Iris pigment epithelial cell (primary cell): Measurements from ENCODE around the gene SLX4IP.

Source experiments
- DNase-seq: peaks from one replicate; pipeline ENCODE4 v3.0.0-alpha.2; 2011; ENCODE audit warnings: low read depth

Gene SLX4IP

GRCh38 chr20:10497283-10497682, 62.2 kb downstream of the SLX4IP start:
- DNase-seq: no peak

DNA sequence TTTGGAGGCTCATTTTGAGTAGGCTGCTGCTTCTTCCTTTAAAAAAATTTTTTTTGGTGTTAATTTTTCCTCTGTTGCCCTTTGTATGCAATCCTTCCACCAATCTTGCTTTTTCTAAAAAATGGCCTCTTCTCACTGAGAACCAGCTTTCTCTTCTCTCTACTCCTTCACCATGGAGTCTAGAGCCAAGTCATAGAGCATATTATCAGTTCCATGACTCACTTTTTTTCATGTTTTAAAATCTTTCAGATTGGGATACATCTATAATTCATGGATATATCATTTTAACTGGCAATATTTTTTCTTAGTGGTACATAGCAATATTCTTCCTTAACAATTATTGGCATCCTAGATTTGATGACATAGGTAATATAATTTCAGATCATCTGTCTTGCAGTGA, 62.7 kb downstream of the SLX4IP start:
- no peak for DNase-seq

GRCh38 chr20:10498200-10498599, 63.1 kb downstream of the SLX4IP start:
- DNase-seq: no peak

- no peak for DNase-seq
Observed at GRCh38 chr20:10501402-10501801, 66.3 kb downstream of the SLX4IP start.

GRCh38 chr20:10502098-10502526, 67.0 kb downstream of the SLX4IP start:
- DNase-seq: no peak

GRCh38 chr20:10504608-10504993, 69.5 kb downstream of the SLX4IP start:
- no peak for DNase-seq

DNA sequence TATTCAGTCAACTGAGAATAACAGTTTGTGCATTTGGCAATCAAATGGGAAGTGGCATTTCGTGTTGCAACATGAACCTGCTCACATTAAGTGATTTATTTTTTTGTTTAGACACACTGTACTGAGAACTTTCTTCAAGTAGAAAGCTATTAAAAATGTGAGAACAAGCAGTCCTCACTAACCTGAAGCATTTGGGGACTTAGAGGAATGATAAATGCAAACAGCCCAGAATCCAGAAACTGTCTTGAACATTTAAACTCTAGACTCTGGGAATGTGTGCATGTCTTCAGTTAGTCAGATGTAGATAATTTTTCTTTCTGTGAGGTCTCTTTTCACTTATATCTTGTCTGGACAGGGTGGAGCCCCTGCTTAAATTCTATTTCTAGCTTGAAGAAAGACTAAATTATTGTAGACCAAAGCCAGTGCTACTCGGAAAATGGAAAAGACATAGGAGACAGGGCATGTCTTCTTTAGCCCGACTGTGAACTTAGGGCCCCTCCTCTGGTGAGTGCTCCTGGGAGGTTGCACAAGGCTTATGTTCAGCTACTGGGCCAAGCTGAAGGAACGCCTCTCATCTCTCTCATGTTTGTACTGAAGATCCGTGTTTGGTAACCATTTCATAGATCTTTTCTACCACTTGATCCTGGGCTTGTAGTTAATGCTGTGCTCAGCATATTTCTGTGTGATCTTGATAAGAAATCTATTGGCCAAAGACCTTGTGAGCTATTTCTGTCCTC, 70.1 kb downstream of the SLX4IP start:
- peak; percentile 89 for DNase-seq

DNA sequence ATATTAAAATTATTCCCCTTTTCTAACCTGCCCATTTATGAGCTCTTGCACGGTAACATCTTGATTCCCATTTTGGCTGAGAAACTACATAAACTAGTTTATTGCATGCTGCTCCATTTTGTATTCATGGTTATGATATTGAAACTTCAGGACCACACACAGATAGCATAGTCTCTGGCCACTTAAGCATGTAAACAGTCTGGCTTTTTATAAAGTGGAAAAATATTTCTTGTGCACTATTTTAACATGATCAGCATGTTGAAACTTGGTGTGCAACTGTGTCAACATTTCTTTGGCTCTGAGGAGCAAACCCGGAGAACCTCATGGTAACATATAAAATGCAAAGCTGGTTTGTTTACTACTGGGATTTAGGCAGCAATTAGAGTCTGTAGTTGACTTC, 70.7 kb downstream of the SLX4IP start:
- peak; percentile 56 for DNase-seq

DNA sequence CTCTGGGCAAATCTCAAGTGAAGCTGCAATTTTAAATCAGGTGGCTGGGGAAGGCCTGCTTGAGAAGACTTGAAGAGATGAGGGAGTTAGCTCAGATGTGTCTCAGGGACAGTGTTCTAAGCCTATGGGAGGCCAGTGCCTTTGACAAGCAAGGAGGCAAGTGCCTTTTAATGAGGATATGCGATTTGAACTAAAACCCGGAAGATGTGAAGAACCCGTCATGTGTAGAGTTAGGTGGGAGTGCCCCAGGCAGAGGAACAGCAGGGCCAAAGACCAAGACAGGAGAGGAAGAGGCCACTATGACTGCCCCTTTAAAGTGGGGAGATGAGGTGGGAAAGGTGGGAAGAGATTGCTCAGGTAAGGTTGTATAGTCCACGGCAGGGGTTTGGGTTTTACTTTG, 71.9 kb downstream of the SLX4IP start:
- DNase-seq: no peak

DNA sequence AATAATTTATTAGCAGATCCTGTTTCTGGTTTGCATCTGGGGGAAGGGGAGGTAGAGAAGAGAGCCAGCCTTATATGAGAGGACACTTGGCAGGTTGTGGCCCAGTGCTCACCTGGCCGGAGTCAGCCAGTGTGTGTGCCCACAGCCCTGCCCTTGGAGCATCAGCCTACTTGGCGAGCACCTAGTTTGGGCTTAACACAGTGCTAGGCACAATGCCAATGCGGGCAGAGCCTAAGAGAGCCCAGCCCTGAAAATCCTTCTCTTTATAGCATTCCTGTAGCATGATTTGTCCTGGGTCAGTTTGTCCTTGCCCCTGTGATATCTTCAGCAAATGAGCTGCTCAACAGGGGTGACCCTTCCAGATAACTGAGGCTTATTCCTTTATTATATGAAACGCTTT, 73.0 kb downstream of the SLX4IP start:
- no peak for DNase-seq

DNA sequence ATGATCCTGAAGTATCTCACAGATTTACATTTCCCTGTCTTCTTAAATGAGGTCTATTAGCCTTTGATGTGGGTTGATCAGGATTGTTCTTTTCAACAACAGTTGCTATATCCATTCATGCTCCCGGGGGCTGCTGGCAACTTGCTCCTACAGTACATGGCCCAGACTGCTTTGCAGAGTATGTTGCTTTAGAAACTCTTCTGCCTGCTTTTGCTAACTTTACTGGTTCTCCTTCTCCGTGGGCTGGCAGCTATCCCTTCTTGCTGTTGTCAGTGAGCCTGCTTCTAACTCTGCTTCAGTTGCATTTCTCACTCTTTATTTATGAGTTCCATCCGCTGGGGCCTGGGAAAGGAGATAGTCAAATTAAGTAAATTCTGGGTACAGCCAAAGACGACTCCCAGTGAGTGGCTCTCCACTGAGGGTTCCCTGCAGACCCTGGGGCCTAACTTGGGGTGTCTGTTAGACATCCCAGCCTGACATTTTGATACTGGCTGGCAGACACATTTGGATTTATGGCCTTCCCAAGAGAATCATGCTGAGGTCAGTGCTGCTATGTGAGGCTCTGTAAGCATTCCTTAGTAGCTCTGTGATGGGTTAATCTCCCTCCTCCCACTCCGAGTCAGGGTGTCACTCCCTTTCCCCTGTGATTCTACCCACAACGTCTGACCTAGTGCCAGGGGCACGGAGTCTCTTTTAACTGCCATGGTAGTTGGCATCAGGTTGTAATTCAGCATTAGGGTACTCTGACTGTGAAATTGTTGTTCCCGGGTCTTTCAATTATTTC, 73.6 kb downstream of the SLX4IP start:
- DNase-seq: peak; percentile 49

DNA sequence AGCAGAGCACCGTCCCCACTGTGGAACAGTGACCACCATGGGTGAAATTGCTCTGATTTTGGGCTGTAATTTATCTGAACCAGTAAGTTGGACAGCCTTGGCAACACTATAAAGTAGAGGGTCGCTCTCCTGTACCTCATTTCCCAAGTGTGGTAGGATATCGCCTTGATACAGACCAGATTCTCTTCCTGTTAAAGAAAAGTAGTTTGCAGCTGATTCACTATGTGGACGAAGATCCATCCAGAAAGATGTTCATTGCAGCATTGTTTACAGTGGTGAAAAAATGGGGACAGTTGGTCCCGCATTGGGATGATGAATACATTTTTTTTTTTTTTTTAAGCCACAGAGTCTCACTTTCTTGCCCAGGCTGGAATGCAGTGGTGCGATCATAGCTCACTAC, 74.3 kb downstream of the SLX4IP start:
- DNase-seq: no peak

DNA sequence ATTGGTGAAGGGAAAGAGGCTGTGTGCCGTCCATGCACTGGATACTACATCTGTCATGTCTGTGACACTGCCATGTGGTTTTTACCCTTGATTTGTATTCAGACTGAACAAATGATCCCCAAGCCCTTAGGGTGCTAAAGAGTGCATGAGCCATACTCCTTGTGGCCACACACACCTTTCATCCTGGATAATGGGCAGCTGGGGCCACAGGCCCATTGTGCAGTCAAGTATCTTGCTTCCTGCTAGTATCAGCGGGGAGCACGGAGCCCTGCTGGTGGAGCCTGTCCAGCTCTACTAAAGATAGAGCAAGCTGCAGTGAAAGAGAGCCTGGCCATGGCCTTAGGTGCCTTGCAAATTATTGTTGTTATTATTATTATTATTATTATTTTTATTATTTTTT, 75.1 kb downstream of the SLX4IP start:
- no peak for DNase-seq

DNA sequence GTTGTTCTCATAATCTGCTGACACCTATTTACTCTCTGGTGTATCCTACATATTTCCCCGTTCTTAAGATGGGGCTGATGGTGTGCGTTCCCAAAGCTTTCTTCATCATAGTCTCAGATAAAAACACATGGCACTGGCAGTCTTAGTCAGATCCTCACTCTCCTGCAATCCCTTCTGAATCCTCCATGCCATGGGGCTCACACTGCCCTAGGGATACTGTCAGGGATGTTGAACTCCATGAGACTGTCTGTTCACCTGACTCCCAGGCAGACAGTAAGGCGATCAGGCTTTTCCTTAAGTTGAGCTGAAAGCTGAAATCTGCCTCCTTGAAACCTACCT, 76.0 kb downstream of the SLX4IP start:
- DNase-seq: no peak

- DNase-seq: peak; percentile 99
Observed at GRCh38 chr20:10511509-10512251, 76.6 kb downstream of the SLX4IP start.

DNA sequence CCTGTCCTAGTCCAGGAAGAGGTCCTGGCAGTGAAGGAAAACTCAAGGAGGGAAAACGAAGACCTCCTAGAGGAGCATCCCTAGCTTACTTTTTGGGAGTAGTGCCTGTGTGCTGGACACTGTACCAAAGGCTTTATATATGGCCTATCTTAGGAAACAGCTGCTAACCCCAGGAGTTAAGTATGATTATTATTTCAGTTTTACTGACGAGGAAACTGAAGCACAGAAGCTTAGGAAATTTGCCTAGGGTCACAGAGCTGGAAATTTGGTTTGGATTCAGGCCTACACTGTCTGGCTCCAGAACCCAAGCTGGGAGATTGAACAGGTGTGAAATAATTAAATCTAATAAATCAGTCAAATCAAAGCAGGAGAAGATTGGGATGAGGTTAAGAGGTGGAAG, 78.0 kb downstream of the SLX4IP start:
- no peak for DNase-seq

DNA sequence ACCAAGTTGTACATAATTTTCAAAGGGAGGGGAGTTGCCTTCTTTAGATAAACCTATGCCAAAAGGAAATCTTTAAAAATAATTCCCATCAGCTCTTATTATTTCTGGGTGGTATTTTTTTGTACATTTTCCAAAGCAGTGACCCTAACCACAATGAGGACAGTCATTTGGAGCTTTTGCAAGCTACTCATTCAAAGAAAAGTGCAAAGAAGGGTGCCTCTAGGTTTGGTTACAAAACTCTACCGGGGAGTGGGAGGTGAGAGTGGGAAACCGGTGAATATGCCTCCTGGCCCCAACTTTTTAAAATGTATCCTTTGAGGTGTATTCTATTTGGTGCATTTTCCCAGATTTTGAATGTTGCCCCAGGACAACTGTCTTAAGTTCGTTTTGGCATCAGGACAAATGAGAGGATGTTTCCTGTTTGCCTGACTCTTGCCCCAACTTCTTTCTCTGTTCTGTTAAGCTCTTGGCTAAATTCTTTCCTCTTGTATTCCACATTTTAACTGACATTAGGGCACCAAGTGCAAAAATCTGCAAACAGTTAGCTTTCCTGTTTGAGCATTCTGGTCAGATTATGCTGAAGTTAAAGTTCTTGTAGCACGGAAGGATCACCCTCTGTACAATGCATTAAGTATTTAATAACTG, 78.9 kb downstream of the SLX4IP start:
- DNase-seq: peak; percentile 40

GRCh38 chr20:10516529-10516928, 81.4 kb downstream of the SLX4IP start:
- DNase-seq: no peak

- peak; percentile 79 for DNase-seq
Observed at GRCh38 chr20:10519361-10520046, 84.4 kb downstream of the SLX4IP start.

- DNase-seq: no peak
Observed at GRCh38 chr20:10520528-10520927, 85.4 kb downstream of the SLX4IP start.

- DNase-seq: peak; percentile 91
Observed at GRCh38 chr20:10521068-10521831, 86.1 kb downstream of the SLX4IP start.
